HG03457 (cell line): ENCODE results near the gene LEMD1.

Experiments used
- ATAC-seq: cut with Tn5 transposase; IDR thresholded peaks from one replicate; pipeline ENCODE4 v1.9.1; 2021; ENCODE audit warnings: moderate number of reproducible peaks; ENCODE audit not compliant: unreplicated experiment

LEMD1 gene

DNA sequence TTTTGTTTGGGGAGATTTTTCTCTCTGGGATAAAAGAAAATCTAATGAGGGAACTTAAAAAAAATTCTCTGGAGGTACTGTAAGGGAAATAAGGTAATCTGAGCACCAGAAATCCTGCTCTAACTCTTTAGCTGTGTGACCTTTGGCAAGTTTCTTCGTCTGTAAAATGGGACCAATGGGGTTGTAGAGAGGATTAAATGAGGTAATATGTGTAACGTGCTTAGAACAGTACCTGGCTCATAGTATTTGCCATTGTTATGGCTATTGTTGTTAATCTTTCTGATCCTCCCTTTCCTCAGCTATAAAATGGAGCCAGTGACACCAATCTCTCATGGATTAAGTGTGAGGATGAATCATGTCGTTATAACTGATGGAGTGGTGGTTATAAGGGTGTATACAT, 64.3 kb downstream of the LEMD1 start:
- no peak for ATAC-seq

DNA sequence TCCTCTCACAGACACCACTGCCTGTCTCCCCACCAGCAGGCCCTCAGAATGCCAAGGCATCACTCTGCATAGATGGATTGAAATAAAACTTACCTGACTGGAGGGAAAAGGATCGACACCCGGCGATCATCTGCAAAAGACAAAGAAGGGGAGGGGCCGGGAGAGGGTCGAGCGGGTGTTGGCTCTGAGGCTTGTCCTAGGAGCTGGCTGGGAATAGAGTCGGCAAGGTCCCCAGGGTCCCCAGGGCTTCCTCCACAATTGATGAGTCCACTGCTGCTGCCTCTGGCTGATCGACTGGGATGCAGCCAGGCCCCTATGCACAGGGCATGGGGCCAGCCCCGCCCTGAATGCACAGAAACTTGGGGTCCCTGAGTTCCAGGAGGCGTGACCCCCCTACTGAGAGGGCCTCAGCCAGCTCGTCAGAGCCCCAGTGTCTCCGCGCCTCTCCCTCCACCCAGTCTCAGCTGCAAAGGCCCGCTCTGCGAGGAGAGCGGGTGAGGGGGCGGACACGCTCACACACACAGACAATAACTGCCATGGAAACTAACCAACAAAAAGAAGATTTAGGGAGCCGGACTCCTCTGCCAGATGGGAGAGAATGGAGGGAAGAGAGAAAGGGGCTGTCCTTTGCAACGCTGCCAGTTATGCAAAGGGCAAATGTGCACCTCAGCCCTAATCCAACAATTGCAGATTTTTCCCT, 65.3 kb downstream of the LEMD1 start, which contains the start of gene KLHDC8A:
TSS of gene KLHDC8A (minus strand) at position 483 of the 700 bp plus-strand sequence. CDS start 13,318 bp downstream, outside the sequence.
- no peak for ATAC-seq

DNA sequence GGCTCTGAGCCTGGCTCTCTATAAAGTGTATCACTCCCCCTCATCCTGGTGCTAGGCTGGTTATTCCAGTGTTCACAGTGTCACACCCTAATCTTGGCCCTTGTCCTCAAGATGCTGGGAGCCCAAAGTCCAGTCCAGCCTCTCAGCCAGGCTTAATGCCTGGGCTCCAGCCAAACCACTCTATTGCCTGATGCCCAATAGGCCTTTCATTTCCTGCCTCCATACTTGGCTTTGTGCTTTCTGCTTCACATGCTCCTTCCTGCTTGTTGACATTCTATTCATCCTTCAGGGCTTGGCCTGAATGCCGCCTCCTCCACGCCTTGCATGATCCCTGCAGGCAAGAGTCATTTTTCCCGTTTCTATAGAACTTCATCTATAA, 66.8 kb downstream of the LEMD1 start:
- ATAC-seq = no peak

DNA sequence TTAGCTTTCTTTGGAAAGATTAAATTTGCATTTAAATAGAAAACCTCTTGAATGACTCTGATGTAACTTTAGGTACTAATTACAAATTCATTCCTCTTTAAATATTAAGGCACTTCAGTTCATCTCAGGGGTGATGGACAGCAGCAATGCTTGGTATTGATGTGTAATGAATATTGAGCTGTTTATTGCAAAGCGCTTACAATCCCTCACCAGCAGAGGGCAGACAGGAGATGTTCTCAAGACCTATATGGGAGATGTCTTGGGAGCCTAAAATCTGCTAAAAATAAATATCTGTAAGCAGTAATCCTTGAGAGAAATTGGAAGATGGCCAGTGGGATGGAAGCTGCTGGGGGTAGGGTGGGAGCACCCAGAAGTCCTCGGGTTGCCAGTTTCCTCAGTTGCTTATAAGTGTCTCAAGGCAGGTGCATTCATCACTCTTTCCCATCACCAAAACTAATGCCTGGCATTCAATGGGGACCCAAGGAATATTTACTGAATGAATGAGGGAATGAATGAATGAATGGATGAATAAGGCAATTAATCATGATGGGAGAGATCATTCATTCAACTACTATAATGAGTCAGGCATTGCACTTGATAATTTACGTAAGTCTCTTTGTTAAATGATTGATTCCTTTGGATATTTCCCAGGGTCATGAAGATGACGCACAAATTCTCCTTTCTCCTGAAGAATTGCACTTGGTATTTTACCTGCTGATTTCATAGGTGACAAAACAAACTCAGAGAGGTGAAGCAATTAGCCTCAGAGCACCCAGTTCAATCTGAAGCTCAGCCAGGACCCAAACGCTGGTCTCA, 67.4 kb downstream of the LEMD1 start:
- ATAC-seq = no peak

DNA sequence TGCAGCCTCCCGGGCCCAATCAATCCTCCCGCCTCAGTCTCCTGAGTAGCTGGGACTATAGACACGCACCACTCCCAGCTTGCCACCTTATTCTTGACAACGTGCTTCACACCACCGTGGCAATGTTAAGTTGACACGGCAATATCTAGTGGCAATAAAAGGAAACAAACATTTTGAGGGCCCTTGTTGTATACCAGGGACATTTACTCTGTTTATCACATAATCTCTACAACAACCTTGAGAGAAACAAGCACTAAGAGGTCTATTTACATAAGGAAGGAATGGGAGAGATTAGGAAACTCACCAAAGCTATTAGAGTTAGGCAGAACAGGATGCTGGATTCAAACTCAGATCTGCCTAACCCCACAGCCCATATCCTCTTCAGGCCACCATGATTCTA, 68.2 kb downstream of the LEMD1 start:
- no peak for ATAC-seq

DNA sequence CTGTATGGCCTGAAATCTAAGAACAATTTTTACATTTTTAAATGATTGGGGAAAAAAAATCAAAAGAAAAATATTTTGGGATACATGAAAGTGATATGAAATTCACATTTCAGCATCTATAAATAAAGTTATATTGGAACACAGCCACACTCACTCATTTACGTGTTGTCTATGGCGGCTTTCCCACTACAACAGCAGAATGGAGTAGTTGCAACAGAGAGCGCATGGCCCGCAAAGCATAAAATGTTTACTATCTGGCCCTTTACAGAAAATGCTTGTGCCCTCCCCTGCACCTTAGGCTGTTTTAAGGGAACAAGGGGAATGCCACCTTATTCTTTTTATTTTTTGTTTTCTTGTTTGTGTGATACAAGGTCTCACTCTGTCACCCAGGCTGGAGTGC, 68.7 kb downstream of the LEMD1 start:
- ATAC-seq = no peak

DNA sequence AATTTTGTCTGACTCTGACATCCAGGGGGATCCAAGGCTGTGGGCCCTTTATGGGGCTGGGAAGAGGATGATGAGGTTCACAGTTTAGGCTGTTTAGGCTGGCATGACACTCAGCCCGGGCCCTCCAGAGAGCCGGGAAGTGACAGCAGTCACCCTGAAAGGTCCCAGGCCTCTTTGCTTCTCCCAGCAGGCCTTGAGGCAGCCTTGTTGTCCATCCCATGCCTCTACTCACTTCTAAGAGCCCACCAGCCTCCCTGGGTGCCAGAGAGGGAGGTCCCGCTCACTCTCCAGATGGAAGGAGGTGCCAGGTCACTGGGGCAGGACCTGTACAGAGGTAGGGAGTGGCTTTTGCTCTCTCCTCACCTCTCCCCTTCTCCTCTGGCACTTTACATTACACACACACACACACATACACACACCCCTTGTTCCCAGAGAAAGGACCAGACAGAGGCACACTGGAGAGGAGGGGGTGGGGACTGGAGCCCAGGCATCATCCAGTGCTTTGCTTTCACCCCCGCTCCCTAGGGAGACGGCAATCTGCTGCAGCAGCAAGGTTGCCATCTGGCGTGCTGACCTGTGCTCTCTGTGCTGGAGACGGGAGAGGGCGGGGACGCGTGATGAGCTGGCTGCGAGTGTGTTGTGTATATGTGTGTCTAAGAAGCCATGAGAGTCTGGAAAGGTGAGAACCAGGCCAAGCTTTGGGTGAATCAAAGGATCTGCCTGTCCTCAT, 69.7 kb downstream of the LEMD1 start:
- ATAC-seq = no peak

DNA sequence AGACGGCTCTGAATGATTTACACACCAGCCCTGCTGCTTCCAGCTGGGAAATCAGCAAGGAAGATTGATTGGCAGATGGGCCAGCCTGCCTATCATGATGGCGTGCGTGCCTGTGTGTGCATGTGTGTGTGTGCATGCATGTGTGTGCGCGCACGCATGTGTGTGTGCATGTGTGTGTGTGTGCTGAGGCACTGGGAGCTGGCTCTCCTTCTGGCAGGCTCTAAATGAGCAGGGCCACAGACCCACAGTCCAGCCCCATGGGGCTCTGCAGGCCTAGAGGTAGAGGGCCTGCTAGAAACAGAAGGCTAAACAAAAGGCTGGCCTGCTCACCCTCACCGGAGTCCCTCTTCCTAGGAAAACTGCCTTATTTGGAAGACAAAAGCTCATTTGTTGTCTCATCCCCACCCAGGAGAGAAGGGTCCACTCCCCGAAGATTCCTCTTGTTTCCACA, 71.1 kb downstream of the LEMD1 start:
- no peak for ATAC-seq

DNA sequence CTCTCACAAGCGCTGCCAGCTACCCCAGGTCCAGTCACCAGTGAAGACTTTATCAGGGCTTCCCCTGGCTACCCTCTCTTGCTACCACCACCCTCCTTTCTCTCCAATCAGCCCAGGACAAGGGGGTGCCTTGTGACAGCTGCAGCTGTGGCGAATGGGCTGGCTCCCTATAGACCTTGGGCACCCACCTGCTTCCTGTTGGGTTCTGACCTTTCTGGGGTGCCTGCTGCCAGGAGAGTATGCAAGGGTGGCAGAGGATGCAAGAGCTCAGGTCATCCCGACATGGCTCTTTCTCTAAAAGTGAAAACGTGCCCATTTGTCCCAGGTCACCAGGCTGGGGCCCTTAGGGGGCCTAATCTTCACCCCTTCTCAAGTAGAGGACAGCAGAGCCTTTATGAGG, 71.7 kb downstream of the LEMD1 start:
- no peak for ATAC-seq

DNA sequence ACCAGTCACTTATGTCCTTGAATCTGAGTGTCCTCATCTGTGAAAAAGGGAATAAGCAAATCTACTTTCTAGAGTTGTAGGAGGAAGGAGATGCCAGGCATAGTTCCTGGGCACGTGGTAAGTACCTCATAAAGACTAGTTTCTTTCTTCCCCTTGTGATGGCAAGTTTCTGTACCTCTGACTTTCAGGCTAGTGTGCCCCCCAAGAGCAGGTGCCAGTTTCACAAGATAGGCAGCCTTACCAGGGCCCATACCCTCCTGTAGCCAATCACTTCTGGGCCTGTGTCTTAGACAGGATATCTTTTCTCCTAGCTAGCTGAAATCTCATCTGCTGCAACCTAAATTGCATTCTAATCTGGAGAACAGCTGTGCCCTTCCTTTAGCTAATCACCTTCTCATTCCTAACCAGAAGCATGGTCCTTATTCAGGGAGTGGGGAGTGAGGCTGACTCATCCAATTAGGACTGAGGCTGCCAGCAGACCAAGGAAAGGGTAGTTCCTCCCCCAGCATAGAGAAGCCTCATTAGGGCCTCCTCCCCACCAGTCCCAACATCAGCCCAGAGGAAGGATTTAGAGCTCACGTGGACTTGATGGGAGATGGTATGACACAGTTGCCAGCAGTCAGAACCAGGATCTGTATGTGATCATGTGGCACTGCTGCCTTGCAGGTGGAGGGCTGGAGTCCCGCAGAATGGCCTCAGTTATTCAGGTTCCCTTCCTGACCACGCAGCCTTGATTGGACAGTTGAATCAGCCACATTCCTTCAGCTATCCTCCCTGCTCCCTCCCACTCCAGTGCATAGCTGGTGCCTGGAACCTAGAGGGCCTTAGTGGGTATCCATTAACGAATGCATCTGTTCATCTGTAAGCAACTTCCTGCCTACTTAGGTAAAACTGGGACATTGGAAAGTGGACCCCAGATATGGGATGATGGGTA, 73.0 kb downstream of the LEMD1 start:
- no peak for ATAC-seq

DNA sequence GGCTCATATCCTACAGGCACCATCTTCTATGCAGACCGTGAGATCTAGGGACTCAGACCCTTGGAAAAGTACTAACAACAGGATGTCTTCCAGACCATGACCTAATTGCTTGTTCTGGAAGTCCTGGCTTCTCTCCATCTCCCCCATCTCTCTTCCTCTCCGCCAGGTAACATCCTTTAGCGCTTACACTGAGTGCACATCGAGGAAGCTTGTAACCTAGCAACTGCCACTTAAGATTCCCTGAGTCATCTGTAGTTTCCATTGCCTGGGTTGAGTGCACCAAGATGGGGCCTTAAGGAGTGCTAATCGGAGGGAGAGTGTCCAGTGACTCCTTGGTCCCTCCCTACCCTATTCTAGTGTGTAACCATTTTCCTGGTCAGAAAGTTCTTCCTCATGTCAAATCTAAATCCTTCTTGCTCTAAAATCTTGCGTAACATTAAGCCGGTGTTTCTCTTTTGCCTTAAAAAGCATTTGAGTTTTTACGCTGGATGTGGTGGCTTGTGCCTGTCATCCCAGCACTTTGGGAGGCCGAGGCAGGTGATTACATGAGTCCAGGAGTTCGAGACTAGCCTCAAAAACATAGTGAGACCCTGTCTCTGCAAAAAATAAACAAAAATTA, 74.8 kb downstream of the LEMD1 start:
- no peak for ATAC-seq

DNA sequence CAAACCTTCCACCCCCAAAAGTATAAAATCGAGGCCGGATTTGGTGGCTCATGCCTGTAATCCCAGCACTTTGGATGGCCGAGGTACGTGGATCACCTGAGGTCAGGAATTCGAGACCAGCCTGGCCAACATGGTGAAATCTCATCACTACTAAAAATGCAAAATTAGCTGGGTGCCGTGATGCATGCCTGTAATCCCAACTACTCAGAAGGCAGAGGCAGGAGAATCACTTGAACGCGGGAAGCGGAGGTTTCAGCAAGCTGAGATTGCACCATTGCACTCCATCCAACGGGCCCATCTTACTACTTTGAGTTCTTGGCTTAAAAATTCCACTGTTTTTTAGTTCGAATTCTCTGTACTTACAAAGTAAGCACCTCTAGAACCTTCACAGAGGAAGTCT, 76.1 kb downstream of the LEMD1 start:
- ATAC-seq = no peak

DNA sequence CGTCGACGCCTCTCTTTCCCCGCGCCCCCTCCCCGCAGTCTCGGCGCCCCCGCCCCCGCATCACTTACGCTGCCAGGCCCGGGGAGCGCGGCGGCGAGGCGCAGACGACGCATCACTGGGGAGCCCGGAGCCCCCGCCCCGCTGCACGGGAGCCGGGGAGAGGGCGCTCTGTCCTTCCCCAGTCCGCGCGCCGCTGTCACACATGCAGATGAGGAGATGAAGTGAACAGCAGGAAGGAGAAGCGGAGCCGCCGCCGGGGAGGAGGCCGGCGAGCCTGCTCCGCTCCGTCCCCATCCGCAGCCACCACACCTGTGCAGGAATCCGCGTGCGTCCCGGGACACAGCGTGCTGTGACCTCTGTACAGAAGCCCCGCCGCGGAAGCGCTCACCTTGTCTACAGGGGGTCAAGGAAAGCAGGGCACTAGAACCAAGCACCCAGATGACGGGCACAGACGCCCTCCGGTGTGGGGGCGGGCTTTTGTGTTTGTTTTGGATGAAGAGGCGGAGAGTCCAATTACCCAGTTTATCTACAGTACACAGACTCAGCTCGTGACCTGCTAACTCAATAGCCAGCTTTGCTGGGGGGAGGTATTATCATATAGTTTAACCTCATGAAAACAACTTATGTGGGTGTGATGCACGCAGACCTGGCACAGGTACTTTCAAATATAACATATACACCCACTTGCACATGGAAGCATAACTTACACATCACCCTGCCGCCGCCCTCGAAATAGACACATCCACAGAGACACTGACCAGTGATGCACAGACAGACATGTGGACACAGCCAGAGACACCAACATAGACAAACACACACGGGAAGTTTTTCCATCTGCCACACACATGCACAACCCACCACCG, 77.6 kb downstream of the LEMD1 start:
- ATAC-seq = no peak

DNA sequence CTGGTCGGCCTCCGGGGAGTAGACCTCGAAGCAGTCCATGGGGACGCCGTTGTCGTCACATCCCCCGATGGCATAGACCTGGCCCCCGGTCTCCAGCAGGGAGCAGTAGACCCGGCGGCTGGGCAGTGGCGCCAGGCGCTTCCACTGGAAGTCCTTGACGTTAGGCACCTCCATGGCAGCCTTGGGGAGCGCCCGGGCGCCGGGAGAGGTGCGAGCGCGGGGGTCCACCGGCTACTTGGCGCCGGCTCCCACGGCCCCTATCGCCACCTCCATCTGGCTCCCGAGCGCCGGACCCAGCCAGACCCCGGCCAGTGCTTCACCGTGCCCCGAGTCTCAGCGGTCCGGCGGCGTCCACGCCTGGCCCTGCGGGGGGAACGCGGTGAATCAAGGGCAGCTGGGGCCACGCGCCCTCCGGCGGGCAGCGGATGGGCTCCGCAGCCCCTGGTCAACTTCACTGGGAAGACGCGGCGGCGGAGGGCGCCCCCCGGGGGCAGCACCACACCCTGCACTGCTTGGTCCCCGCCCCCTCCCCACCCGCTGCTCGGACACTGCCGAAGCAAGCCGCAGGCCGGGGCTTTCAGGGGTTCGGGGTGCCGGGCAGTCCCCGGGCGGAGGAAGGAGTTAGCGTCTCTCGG, 78.3 kb downstream of the LEMD1 start:
- no peak for ATAC-seq

DNA sequence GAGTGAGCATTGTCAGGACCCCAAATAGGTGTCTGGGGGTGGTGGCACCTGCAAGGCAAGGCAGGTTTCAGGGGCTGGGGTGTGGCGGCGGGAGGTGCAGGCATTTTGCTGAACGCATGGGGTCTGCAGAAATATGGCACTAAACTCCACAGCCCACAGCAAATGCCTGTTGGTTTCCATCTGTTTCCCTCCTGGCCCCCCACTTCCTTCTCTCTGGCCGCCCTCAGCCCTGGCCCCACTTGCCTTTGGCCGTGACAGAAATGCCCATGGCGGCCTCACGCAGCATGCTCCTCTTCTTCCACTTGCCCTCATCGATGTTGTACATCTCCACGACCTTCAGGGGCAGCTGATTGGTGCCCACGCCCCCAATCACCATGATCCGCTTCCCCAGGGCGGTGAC, 78.9 kb downstream of the LEMD1 start:
- ATAC-seq = no peak

DNA sequence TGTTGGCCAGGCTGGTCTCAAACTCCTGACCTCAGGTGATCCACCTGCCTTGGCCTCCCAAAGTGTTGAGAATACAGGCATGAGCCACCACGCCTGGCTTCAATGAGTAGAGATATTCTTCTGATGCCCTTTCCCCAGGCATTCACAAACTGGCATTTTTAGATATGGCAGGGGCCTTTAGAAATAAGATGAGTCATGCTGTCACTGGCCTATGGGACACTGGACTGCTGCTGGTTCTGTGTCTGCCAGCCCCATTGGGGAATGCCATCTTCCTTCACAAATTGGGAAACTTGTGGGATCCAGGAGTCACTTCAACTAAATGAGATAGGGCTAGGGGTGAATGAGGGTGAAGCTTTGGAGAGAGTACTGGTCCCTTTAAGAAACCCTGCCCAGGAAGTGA, 81.2 kb downstream of the LEMD1 start:
- no peak for ATAC-seq

DNA sequence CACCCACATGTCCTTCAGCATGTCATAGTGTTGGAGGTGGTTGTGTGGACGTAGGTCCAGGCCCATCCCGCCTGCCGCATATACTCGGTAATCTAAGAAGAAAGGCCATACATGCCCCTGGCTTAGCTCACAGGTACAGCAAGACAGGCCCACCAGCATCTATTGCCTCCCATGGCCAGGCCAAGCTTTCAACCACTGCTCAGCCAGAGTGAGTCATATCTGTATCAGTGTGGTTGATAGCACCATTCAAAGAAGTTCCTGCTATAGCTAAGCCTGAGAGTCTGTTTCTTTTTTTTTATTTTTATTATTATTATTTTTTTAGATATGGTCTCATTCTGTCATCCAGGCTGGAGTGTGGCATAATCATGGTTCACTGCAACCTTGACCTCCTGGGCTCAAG, 82.1 kb downstream of the LEMD1 start:
- ATAC-seq = peak; percentile 69

DNA sequence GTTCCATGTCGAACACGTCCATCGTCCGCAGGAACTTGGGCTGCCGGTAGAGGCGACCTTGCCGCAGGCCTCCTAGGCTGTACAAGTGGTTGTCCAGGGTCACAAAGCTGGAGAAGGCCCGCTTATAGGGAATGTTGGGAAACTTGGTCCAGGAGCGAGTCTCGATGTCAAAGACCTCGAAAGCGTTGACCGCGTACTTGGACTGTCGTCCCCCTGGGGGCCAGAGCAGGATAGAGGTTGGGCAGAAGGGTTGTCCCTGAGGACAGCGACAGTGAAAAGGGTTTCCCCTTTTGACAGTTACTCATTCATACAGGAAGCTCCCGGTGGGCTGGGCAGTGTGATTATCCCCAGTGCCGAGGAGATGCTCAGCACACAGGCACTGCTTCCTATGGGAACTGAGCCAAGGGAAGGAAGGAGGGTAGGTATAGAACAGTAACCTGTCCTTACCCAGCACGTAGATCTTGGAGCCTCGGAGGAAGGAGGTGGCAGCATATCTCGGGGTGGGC, 82.6 kb downstream of the LEMD1 start:
- ATAC-seq = no peak

DNA sequence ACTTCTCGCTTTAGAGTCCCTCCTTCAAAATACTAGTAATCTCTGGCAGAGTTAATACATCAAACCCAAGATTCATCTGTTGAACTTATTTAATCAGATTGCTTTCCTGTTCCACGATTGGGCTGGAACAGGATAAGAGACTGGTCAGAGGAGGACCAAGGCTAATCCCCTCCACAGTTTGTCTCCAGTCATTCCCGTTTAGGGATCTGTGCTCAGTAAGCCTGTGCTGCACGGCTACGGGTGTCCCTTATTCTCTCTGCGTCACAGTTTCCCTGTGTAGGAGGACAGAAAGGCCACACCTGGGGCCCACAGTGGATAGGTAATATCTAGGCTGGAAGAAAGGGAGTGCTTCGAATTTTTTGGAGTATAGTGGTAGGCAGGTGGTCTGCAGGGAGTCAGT, 83.8 kb downstream of the LEMD1 start:
- ATAC-seq = no peak
